HG02763 (cell line): ENCODE data around the gene SYT1.

Experiments
- ATAC-seq: cut with Tn5 transposase; IDR thresholded peaks from one replicate; pipeline ENCODE4 v1.9.1; 2021; ENCODE audit warnings: mild to moderate bottlenecking, moderate library complexity; ENCODE audit not compliant: unreplicated experiment

Gene SYT1

GRCh38 chr12:79380402-79380801 is 515.8 kb downstream of the SYT1 start:
- ATAC-seq = no peak

GRCh38 chr12:79381248-79382208 is 517.0 kb downstream of the SYT1 start:
- no peak for ATAC-seq

- no peak for ATAC-seq
Observed at GRCh38 chr12:79384551-79384950, 520.0 kb downstream of the SYT1 start.

- ATAC-seq = no peak
Observed at GRCh38 chr12:79388011-79388410, 523.4 kb downstream of the SYT1 start.

GRCh38 chr12:79393842-79394241 is 529.3 kb downstream of the SYT1 start:
- no peak for ATAC-seq

GRCh38 chr12:79397609-79398008 is 533.0 kb downstream of the SYT1 start:
- ATAC-seq = no peak

- ATAC-seq = no peak
Observed at GRCh38 chr12:79400481-79400880, 535.9 kb downstream of the SYT1 start.

- no peak for ATAC-seq
Observed at GRCh38 chr12:79402606-79403005, 538.0 kb downstream of the SYT1 start.

GRCh38 chr12:79406993-79407392 is 542.4 kb downstream of the SYT1 start:
- no peak for ATAC-seq

- peak; percentile 66 for ATAC-seq
Observed at GRCh38 chr12:79407671-79408622, 543.4 kb downstream of the SYT1 start.

GRCh38 chr12:79408689-79409088 is 544.1 kb downstream of the SYT1 start:
- ATAC-seq = no peak

- ATAC-seq = no peak
Observed at GRCh38 chr12:79409562-79409961, 545.0 kb downstream of the SYT1 start.

- ATAC-seq = no peak
Observed at GRCh38 chr12:79411791-79412190, 547.2 kb downstream of the SYT1 start.

GRCh38 chr12:79413796-79414195 is 549.2 kb downstream of the SYT1 start:
- no peak for ATAC-seq

GRCh38 chr12:79414252-79414651 is 549.7 kb downstream of the SYT1 start:
- ATAC-seq = no peak

GRCh38 chr12:79415321-79415720 is 550.7 kb downstream of the SYT1 start:
- no peak for ATAC-seq

- no peak for ATAC-seq
Observed at GRCh38 chr12:79415746-79416435, 551.3 kb downstream of the SYT1 start.

- ATAC-seq = no peak
Observed at GRCh38 chr12:79420146-79420618, 555.6 kb downstream of the SYT1 start.

- no peak for ATAC-seq
Observed at GRCh38 chr12:79421236-79421740, 556.7 kb downstream of the SYT1 start.

- no peak for ATAC-seq
Observed at GRCh38 chr12:79422060-79422812, 557.7 kb downstream of the SYT1 start.
